NB4 (cell line): ENCODE measurements around the gene GNAO1.

Experiments
- CTCF ChIP-seq: IDR thresholded peaks from one replicate; pipeline ENCODE4 v1.5.1; 2012; ENCODE audit warnings: low read depth, low read length
- MAX ChIP-seq: IDR thresholded peaks from 2 replicates; pipeline ENCODE4 v1.6.1; 2011; ENCODE audit warnings: low read depth, low read length
- MYC ChIP-seq: IDR thresholded peaks from 2 replicates; pipeline ENCODE4 v1.6.1; 2011; ENCODE audit warnings: low read depth, low read length
- POLR2A ChIP-seq: IDR thresholded peaks from 2 replicates; pipeline ENCODE4 v1.6.1; 2011; ENCODE audit warnings: mild to moderate bottlenecking; ENCODE audit not compliant: insufficient read length; ENCODE audit errors: extremely low read depth

GRCh38 chr16:56174411-56174810 lies 16.9 kb upstream of the GNAO1 start:
- TF ChIP-seq CTCF (no peak), MAX (no peak), POLR2A (no peak), MYC (no peak)
